Keratinocyte (primary cell): ENCODE results near the gene RPN1. TPM values are rescaled to one million over a fixed set of nuclear protein-coding genes. Genes with fewer than 3 reads are reported as not detected.

ENCODE experiments used
- DNase-seq: peaks from one replicate; pipeline ENCODE4 v3.0.0-alpha.2; 2011; ENCODE audit warnings: low read depth, missing footprints, low spot score
- FAIRE-seq: peaks from 2 replicates; lab custom pipeline; 2011; peaks lifted over from hg19 to GRCh38; lab: Jason Lieb, UNC
- H2AFZ ChIP-seq: 2 replicates; pipeline ENCODE4 v1.6.0; 2012; ENCODE audit warnings: low read length, control low read depth, inconsistent platforms; ENCODE audit not compliant: control insufficient read depth
- H3K27ac ChIP-seq: 2 replicates; pipeline ENCODE4 v1.5.1; 2011; ENCODE audit warnings: low read length; ENCODE audit not compliant: control insufficient read depth, insufficient read depth
- H3K27me3 ChIP-seq: 3 replicates; pipeline ENCODE4 v1.6.0; 2011; ENCODE audit warnings: low read length; ENCODE audit not compliant: control insufficient read depth, insufficient read depth; ENCODE audit errors: extremely low read depth
- H3K36me3 ChIP-seq, 2 experiments: 2 replicates in 1 of 2; 3 replicates in 1 of 2; pipeline ENCODE4 v1.5.1; 2011; ENCODE audit warnings: low read length in 2 of 2, mild to moderate bottlenecking in 1 of 2; ENCODE audit not compliant: control insufficient read depth in 2 of 2, insufficient read depth in 2 of 2; ENCODE audit errors: extremely low read depth in 1 of 2
- H3K4me1 ChIP-seq: 3 replicates; pipeline ENCODE4 v1.5.1; 2011; ENCODE audit warnings: low read length; ENCODE audit not compliant: control insufficient read depth, insufficient read depth; ENCODE audit errors: extremely low read depth
- H3K4me2 ChIP-seq: 3 replicates; pipeline ENCODE4 v1.6.0; 2011; ENCODE audit warnings: low read depth, low read length; ENCODE audit not compliant: control insufficient read depth, insufficient read depth; ENCODE audit errors: extremely low read depth
- H3K4me3 ChIP-seq, 3 experiments: fragments of 200-600 bp in 1 of 3; sonication (generic) in 1 of 3; 2 replicates in 2 of 3; 3 replicates in 1 of 3; pipeline ENCODE4 v1.5.1; 2011 to 2016; ENCODE audit warnings: low read length in 3 of 3, mild to moderate bottlenecking in 3 of 3, control low read depth in 2 of 3, inconsistent platforms in 1 of 3, low read depth in 1 of 3, mixed read lengths in 1 of 3, mixed run types in 1 of 3, moderate library complexity in 1 of 3; ENCODE audit not compliant: control insufficient read depth in 2 of 3, insufficient read depth in 2 of 3; ENCODE audit errors: extremely low read depth in 1 of 3
- H3K79me2 ChIP-seq: 2 replicates; pipeline ENCODE4 v1.6.0; 2012; ENCODE audit warnings: low read length; ENCODE audit not compliant: control insufficient read depth, insufficient read depth
- H3K9ac ChIP-seq: 3 replicates; pipeline ENCODE4 v1.6.0; 2011; ENCODE audit warnings: low read length; ENCODE audit not compliant: control insufficient read depth, insufficient read depth; ENCODE audit errors: extremely low read depth
- H3K9me1 ChIP-seq: 3 replicates; pipeline ENCODE4 v1.6.0; 2011; ENCODE audit warnings: low read length; ENCODE audit not compliant: control insufficient read depth, insufficient read depth; ENCODE audit errors: extremely low read depth
- H3K9me3 ChIP-seq: 2 replicates; pipeline ENCODE4 v1.5.1; 2012; ENCODE audit warnings: low read depth, low read length; ENCODE audit not compliant: control insufficient read depth
- H4K20me1 ChIP-seq: 3 replicates; pipeline ENCODE4 v1.6.0; 2011; ENCODE audit warnings: low read length; ENCODE audit not compliant: control insufficient read depth, insufficient read depth; ENCODE audit errors: extremely low read depth
- EZH2 ChIP-seq: IDR thresholded peaks from one replicate; pipeline ENCODE4 v1.6.1; 2012; ENCODE audit warnings: inconsistent platforms, mild to moderate bottlenecking, low read length, moderate library complexity
- dilution Hi-C: fragments of 300-500 bp; cut with MboI; formaldehyde crosslinking; loops from one replicate; pipeline ENCODE4 v1.7.0; 2020; ENCODE audit warnings: low sequenced_read_pairs; ENCODE audit not compliant: extremely low pct_ligation_motif_present
- polyA plus RNA-seq, 5 experiments: library from polyadenylated mRNA; depleted of rRNA in 3 of 5; stranded (reverse) in 3 of 5; stranded (forward) in 1 of 5; unstranded in 1 of 5; fragments of >200 nt; gene quantifications; 1 replicate in 1 of 5; 2 replicates in 3 of 5; 3 replicates in 1 of 5; pipeline versions ENCODE4 v1.2.1 to v1.2.3, GENCODE V29; 2011 to 2012; ENCODE audit warnings: missing spikeins in 2 of 5, low read depth in 1 of 5, low replicate concordance in 1 of 5
- TF ChIP-seq, protein P1 (sequence below), 3 experiments: IDR thresholded peaks in 1 of 3; conservative IDR thresholded peaks in 1 of 3; optimal IDR thresholded peaks in 1 of 3; 2 replicates in 2 of 3; 3 replicates in 1 of 3; pipeline versions ENCODE3 to v1.5.1; 2011; ENCODE audit warnings: low read length in 3 of 3, mild to moderate bottlenecking in 3 of 3, moderate library complexity in 2 of 3, control low read depth in 1 of 3, inconsistent platforms in 1 of 3; ENCODE audit not compliant: insufficient read depth in 2 of 3; ENCODE audit errors: extremely low read depth in 1 of 3

Gene RPN1
- polyA plus RNA-seq, 1 donor (not counting 4 experiments of a cell fraction or from before 2014, with no cell fraction given), result 350 TPM

DNA sequence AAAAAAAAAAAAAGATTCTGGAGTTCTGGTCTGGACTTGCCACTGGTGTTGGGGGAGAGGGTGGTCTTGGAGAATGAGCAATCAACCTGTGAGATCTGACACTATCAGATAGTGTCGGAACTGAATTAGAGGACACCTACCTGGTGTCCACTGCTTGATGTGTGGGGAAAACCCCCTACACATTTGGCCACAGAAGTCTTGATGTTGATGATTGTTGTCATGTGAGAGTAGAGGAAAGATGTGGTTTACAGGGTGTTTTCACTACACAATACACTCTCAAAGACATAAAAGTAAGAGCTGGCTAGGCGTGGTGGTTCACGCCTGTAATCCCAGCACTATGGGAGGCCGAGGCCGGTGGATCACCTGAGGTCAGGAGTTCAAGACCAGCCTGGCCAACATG lies 38.4 kb upstream of the RPN1 start:
- Histone ChIP-seq H3K9me1 (no peaks in the 10 kb centered on the region), H3K79me2 (no peaks in the 10 kb centered on the region), H3K27me3 (no peaks in the 10 kb centered on the region), H3K9me3 (no peaks in the 10 kb centered on the region), H4K20me1 (no peaks in the 10 kb centered on the region), H3K9ac (no peak overlapping the region), H2AFZ (no peak overlapping the region), H3K4me3 (no peak overlapping the region), H3K4me1 (no peaks in the 10 kb centered on the region), H3K27ac (no peak overlapping the region), H3K4me2 (no peak overlapping the region), H3K36me3 (no peaks in the 10 kb centered on the region)
- DNase-seq, result no peak
- TF ChIP-seq, protein P1, sequence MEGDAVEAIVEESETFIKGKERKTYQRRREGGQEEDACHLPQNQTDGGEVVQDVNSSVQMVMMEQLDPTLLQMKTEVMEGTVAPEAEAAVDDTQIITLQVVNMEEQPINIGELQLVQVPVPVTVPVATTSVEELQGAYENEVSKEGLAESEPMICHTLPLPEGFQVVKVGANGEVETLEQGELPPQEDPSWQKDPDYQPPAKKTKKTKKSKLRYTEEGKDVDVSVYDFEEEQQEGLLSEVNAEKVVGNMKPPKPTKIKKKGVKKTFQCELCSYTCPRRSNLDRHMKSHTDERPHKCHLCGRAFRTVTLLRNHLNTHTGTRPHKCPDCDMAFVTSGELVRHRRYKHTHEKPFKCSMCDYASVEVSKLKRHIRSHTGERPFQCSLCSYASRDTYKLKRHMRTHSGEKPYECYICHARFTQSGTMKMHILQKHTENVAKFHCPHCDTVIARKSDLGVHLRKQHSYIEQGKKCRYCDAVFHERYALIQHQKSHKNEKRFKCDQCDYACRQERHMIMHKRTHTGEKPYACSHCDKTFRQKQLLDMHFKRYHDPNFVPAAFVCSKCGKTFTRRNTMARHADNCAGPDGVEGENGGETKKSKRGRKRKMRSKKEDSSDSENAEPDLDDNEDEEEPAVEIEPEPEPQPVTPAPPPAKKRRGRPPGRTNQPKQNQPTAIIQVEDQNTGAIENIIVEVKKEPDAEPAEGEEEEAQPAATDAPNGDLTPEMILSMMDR (optimal IDR thresholded peaks at IDR 0.05 in 1 of 3, IDR thresholded peaks at IDR 0.05 in 1 of 3, conservative IDR thresholded peaks at IDR 0.05 in 1 of 3; ENCODE audit: extremely low read depth in 1 of 3, insufficient read depth in 2 of 3, low read length in 3 of 3), result no peak
- TF ChIP-seq EZH2, result no peak
- dilution Hi-C loops, result no loop called here
- no peak for FAIRE-seq

GRCh38 chr3:128686465-128686864 lies 35.8 kb upstream of the RPN1 start:
- Histone ChIP-seq H3K4me2 (no peak overlapping the region), H3K79me2 (no peaks in the 10 kb centered on the region), H3K36me3 (no peaks in the 10 kb centered on the region), H3K4me1 (peaks cover 4% of the 10 kb centered on the region), H3K4me3 (no peak overlapping the region), H3K27me3 (no peaks in the 10 kb centered on the region), H4K20me1 (no peaks in the 10 kb centered on the region), H3K27ac (no peak overlapping the region), H2AFZ (no peak overlapping the region), H3K9ac (no peak overlapping the region), H3K9me1 (no peaks in the 10 kb centered on the region), H3K9me3 (no peaks in the 10 kb centered on the region)
- dilution Hi-C loops, result no loop called here
- no peak for DNase-seq
- FAIRE-seq, result no peak
- no peak for TF ChIP-seq EZH2
- TF ChIP-seq, protein P1 (optimal IDR thresholded peaks at IDR 0.05 in 1 of 3, IDR thresholded peaks at IDR 0.05 in 1 of 3, conservative IDR thresholded peaks at IDR 0.05 in 1 of 3; ENCODE audit: extremely low read depth in 1 of 3, insufficient read depth in 2 of 3, low read length in 3 of 3), result no peak
